ENCODE results near the gene OR8B8.

Gene OR8B8

DNA sequence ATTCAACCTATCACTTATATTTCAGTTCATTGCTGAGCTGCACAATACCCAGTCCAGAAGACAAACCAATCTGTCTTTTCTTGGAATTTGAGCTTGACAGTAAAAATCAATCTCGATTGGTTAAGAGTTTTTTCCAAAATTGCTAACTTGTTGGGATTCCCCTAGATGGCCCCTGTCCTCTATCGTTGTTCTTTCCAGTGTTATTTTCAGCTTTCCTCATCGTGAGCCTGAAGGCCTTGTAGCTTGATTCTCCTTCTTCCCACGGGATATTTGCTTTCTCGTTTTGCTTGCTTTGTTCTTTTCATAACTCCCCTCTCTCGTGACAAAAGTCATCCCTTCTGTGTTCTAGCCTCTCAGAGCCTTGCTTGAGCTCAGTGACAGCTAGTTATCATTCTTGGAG lies 3.1 kb downstream of the OR8B8 start:
- Histone ChIP-seq H3K4me1 (ENCODE audit: control insufficient read depth, insufficient read depth, low read length) (no peaks in the 10 kb centered on the region), H3K9me3 (ENCODE audit: control insufficient read depth, low read length) (no peaks in the 10 kb centered on the region), H3K36me3 (ENCODE audit: control insufficient read depth, insufficient read depth, low read length) (no peaks in the 10 kb centered on the region), H3K27ac (ENCODE audit: insufficient read depth, low read depth, low read length, poor library complexity, severe bottlenecking) (no peak overlapping the region), H3K4me3 (ENCODE audit: insufficient read depth, low read depth, low read length) (no peak overlapping the region), H3K27me3 (ENCODE audit: control insufficient read depth, insufficient read depth, low read length, poor library complexity, severe bottlenecking) (no peaks in the 10 kb centered on the region)
- WGBS, 2 experiments: 80 to 83% methylated on average over 6 of the region's 6 CpGs

DNA sequence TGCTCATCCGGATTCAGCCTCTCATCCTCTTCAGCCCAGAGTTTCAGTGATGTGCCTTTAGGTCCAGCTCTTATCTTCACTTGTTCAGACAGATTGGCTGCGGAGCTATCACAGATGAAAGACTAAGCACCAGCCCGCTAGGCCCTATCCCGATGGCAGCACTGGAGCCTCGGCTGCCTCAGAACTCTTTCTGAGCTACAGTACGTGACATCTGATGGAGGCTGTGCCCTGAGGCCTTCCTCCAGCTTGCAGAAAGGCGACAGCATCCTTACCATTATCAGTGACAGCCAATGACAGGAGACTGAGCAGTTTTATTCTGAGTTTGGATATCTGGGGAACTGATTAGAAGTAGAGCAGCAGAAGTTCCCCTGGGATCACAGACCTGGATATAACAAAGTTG lies 4.0 kb downstream of the OR8B8 start:
- H3K27ac ChIP-seq (ENCODE audit: insufficient read depth, low read depth, low read length, poor library complexity, severe bottlenecking): no peak overlapping the region
- H3K36me3 ChIP-seq (ENCODE audit: control insufficient read depth, insufficient read depth, low read length): no peaks in the 10 kb centered on the region
- H3K4me1 ChIP-seq (ENCODE audit: control insufficient read depth, insufficient read depth, low read length): no peaks in the 10 kb centered on the region
- WGBS, 2 experiments: 89 to 94% methylated on average over 7 of the region's 7 CpGs
- no peaks in the 10 kb centered on the region for H3K9me3 ChIP-seq (ENCODE audit: control insufficient read depth, low read length)
- H3K27me3 ChIP-seq (ENCODE audit: control insufficient read depth, insufficient read depth, low read length, poor library complexity, severe bottlenecking): no peaks in the 10 kb centered on the region
- H3K4me3 ChIP-seq (ENCODE audit: insufficient read depth, low read depth, low read length): no peak overlapping the region

DNA sequence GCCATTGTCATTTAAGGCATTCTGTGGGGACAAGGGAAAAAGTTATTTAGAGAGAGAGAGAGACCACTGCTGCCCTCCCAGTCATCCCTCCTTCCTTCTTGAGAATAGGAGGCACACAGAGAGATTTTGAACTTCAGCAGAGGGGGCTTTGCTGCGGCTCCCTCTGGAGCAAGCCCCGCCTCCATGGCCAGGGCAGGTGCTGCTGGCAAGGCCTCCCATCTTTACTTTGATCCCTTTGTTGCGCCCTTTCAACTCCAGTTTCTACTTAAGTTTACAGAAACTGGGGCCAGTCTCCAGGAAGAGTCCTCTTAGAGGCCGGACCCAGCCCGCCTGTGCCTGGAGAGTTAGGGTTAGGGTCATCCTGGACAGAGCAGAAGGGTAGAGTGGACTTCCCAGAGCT lies 4.4 kb downstream of the OR8B8 start:
- H3K4me1 ChIP-seq (ENCODE audit: control insufficient read depth, insufficient read depth, low read length): no peaks in the 10 kb centered on the region
- no peak overlapping the region for H3K27ac ChIP-seq (ENCODE audit: insufficient read depth, low read depth, low read length, poor library complexity, severe bottlenecking)
- no peak overlapping the region for H3K4me3 ChIP-seq (ENCODE audit: insufficient read depth, low read depth, low read length)
- no peaks in the 10 kb centered on the region for H3K36me3 ChIP-seq (ENCODE audit: control insufficient read depth, insufficient read depth, low read length)
- H3K9me3 ChIP-seq (ENCODE audit: control insufficient read depth, low read length): no peaks in the 10 kb centered on the region
- no peaks in the 10 kb centered on the region for H3K27me3 ChIP-seq (ENCODE audit: control insufficient read depth, insufficient read depth, low read length, poor library complexity, severe bottlenecking)
- 91 to 93% methylated on average over 5 of the region's 5 CpGs for WGBS, 2 experiments

DNA sequence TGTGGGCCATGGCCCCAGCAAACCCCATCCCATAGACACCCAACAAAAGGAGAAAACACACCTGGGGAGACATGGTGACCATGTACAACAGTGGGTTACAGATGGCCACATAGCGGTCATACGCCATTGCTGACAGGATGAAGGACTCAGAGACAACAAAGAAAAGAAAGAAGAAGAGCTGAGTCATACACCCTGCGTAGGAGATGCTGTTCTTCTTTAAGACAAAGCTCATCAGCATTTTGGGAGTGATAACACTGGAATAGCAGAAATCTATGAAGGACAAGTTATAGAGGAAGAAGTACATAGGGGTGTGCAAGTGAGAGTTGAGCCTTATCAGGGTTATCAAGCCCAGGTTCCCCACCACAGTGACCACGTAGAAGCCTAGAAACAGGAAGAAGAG lies 4.9 kb downstream of the OR8B8 start:
- Histone ChIP-seq H3K4me3 (ENCODE audit: insufficient read depth, low read depth, low read length) (no peak overlapping the region), H3K36me3 (ENCODE audit: control insufficient read depth, insufficient read depth, low read length) (no peaks in the 10 kb centered on the region), H3K27me3 (ENCODE audit: control insufficient read depth, insufficient read depth, low read length, poor library complexity, severe bottlenecking) (no peaks in the 10 kb centered on the region), H3K27ac (ENCODE audit: insufficient read depth, low read depth, low read length, poor library complexity, severe bottlenecking) (no peak overlapping the region), H3K4me1 (ENCODE audit: control insufficient read depth, insufficient read depth, low read length) (no peaks in the 10 kb centered on the region), H3K9me3 (ENCODE audit: control insufficient read depth, low read length) (no peaks in the 10 kb centered on the region)
- 91 to 95% methylated on average over 4 of the region's 4 CpGs for WGBS, 2 experiments

DNA sequence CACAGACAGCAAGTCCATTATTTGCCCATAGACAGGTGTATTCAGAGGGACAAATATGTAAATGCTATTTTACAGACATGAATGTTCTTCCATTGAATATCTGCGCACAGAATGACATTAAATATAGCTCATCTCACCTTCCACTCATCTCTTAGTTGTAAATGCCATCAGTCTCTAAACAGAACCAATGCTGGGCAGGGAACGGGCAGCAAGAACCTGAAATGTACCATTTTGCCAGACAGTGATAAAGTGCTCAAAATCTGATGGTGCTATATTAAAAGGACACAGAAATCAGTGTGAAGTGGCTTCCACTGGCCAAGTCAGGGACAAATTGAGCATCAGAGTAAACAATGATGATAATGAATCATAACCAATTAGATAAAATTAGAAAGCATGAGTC lies 10.8 kb downstream of the OR8B8 start:
- Histone ChIP-seq H3K4me3 (ENCODE audit: insufficient read depth, low read depth, low read length) (no peak overlapping the region), H3K4me1 (ENCODE audit: control insufficient read depth, insufficient read depth, low read length) (no peaks in the 10 kb centered on the region), H3K9me3 (ENCODE audit: control insufficient read depth, low read length) (no peaks in the 10 kb centered on the region), H3K36me3 (ENCODE audit: control insufficient read depth, insufficient read depth, low read length) (no peaks in the 10 kb centered on the region), H3K27me3 (ENCODE audit: control insufficient read depth, insufficient read depth, low read length, poor library complexity, severe bottlenecking) (no peaks in the 10 kb centered on the region), H3K27ac (ENCODE audit: insufficient read depth, low read depth, low read length, poor library complexity, severe bottlenecking) (no peak overlapping the region)
- 93% methylated on average over 2 of the region's 2 CpGs for WGBS, 2 experiments

DNA sequence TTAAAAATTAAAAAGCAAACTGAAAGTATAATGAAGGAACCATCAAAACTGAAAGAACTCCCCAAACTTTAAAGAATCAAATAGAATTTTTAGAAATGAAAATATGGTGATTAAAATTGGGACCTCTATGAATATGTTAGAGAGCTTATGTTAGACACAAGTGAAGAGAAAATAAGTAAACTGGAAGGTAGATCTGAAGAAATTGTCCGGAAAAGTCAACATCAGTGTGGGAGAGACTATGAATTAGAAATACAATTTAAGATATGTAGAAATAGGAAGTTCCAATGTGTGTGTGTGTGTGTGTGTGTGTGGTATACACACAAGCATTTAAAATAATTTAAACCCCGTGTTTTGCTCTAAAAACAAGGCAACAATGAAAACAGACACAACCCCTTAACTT lies 15.9 kb downstream of the OR8B8 start:
- 90 to 100% methylated on average over 1 of the region's 2 CpGs for WGBS, 2 experiments
- H3K36me3 ChIP-seq (ENCODE audit: control insufficient read depth, insufficient read depth, low read length): no peaks in the 10 kb centered on the region
- H3K4me3 ChIP-seq (ENCODE audit: insufficient read depth, low read depth, low read length): no peak overlapping the region
- no peaks in the 10 kb centered on the region for H3K27me3 ChIP-seq (ENCODE audit: control insufficient read depth, insufficient read depth, low read length, poor library complexity, severe bottlenecking)
- H3K27ac ChIP-seq (ENCODE audit: insufficient read depth, low read depth, low read length, poor library complexity, severe bottlenecking): no peak overlapping the region
- no peaks in the 10 kb centered on the region for H3K9me3 ChIP-seq (ENCODE audit: control insufficient read depth, low read length)
- H3K4me1 ChIP-seq (ENCODE audit: control insufficient read depth, insufficient read depth, low read length): no peaks in the 10 kb centered on the region

DNA sequence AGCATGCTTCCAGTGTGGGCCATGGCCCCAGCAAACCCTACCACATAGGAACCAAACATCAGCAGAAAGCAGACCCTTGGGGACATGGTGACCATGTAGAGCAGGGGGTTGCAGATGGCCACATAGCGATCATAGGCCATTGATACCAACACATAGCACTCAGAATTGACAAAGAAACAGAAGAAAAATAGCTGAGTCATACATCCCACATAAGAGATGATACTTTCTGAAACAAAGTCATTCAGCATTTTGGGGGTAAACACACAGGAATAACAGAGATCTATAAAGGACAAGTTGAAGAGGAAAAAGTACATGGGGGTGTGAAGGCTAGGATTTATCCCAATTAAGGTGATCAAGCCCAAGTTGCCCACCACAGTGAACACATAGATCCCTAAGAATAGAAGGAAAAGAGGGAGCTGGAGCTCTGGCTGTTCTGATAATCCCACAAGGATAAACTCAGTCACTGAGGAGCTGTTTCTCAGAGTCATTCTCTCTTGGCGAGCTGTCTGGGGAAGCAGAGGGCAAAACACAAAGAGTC lies 21.0 kb downstream of the OR8B8 start, which contains the start of gene OR8B4:
Gene OR8B4, minus strand, starts transcription at position 488 of the 538 bp plus-strand sequence. Its CDS starts 0 bp downstream, at position 488.
- Histone ChIP-seq H3K27me3 (ENCODE audit: control insufficient read depth, insufficient read depth, low read length, poor library complexity, severe bottlenecking) (no peaks in the 10 kb centered on the region), H3K9me3 (ENCODE audit: control insufficient read depth, low read length) (no peaks in the 10 kb centered on the region), H3K27ac (ENCODE audit: insufficient read depth, low read depth, low read length, poor library complexity, severe bottlenecking) (no peak within 1 kb of the TSS), H3K4me1 (ENCODE audit: control insufficient read depth, insufficient read depth, low read length) (no peaks in the 10 kb centered on the region), H3K4me3 (ENCODE audit: insufficient read depth, low read depth, low read length) (no peak within 1 kb of the TSS), H3K36me3 (ENCODE audit: control insufficient read depth, insufficient read depth, low read length) (no peaks in the 10 kb centered on the region)
- 96% methylated on average over 2 of the region's 2 CpGs for WGBS, 2 experiments

DNA sequence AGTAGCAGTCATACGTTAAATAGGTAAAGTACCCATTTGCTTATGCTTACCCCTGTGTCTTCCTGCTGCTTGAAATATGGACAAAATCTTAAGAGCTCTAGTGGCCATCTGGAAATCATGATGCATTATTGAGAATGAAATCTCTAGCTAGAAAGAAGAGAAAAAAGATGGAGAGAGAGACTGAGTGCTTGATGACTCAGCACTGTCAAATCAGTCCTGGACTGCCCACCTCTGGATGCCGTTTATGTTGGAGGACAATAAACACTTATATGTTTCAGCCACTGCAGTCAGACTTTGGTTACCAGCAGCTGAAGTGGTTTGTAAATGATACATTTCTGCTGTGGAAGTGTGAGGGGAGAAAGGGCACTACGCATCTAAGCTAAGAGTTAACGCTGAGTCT lies 24.5 kb downstream of the OR8B8 start:
- Histone ChIP-seq H3K36me3 (ENCODE audit: control insufficient read depth, insufficient read depth, low read length) (no peaks in the 10 kb centered on the region), H3K9me3 (ENCODE audit: control insufficient read depth, low read length) (no peaks in the 10 kb centered on the region), H3K27me3 (ENCODE audit: control insufficient read depth, insufficient read depth, low read length, poor library complexity, severe bottlenecking) (no peaks in the 10 kb centered on the region), H3K4me1 (ENCODE audit: control insufficient read depth, insufficient read depth, low read length) (no peaks in the 10 kb centered on the region), H3K4me3 (ENCODE audit: insufficient read depth, low read depth, low read length) (no peak overlapping the region), H3K27ac (ENCODE audit: insufficient read depth, low read depth, low read length, poor library complexity, severe bottlenecking) (no peak overlapping the region)
- WGBS, 2 experiments: 94% methylated on average over 4 of the region's 4 CpGs

DNA sequence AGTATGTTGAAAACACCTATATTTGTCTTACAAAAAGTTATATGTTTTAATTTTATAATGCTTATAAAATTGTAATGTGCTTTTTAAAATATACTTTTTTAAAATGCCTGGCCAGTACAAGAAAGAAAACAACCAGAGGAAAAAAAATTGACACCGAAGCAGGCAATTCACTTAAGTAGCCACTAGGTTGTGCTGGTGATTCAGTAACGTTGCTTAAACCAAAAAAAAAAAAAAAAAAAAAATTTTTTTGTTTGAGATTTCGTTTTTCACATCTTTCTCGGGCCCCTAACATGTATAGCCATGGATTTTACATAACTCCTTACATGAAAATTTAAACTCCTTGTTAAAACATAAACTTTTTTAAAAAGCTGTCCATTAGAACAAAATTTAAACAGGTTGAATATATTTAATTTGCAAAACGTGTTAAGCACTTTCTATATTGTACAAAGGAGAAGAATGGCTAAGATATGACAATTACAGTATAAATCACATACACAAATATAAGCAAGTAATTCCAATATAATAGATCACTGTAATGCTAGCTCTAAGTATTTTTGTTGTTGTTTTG lies 30.1 kb downstream of the OR8B8 start:
- WGBS, 2 experiments: 0 to 33% methylated on average over 2 to 3 of the region's 5 CpGs
- Histone ChIP-seq H3K36me3 (ENCODE audit: control insufficient read depth, insufficient read depth, low read length) (no peaks in the 10 kb centered on the region), H3K9me3 (ENCODE audit: control insufficient read depth, low read length) (no peaks in the 10 kb centered on the region), H3K4me1 (ENCODE audit: control insufficient read depth, insufficient read depth, low read length) (no peaks in the 10 kb centered on the region), H3K4me3 (ENCODE audit: insufficient read depth, low read depth, low read length) (no peak overlapping the region), H3K27ac (ENCODE audit: insufficient read depth, low read depth, low read length, poor library complexity, severe bottlenecking) (no peak overlapping the region), H3K27me3 (ENCODE audit: control insufficient read depth, insufficient read depth, low read length, poor library complexity, severe bottlenecking) (peaks cover 5% of the 10 kb centered on the region)

DNA sequence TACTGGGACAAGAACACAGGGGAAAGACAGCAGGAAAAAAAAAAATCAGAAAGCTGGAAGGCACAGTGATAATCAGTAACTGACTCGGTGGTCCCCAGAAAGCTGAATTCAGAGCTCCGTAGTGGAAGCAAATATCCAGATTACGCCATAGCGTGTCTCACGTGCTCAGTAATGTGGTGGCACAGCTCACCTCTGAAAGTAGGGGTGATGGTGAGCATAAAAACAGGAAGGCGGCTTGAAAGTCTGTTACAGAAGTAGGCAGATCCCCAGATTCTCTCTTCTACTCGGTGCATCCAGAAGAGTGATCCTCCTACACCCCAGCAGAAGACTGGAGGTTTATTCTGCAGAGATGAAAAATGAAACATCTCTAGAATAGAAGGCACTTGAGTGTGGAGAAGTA lies 35.6 kb downstream of the OR8B8 start:
- 93 to 95% methylated on average over 7 of the region's 7 CpGs for WGBS, 2 experiments
- Histone ChIP-seq H3K4me3 (ENCODE audit: insufficient read depth, low read depth, low read length) (no peak overlapping the region), H3K9me3 (ENCODE audit: control insufficient read depth, low read length) (no peaks in the 10 kb centered on the region), H3K4me1 (ENCODE audit: control insufficient read depth, insufficient read depth, low read length) (no peaks in the 10 kb centered on the region), H3K27me3 (ENCODE audit: control insufficient read depth, insufficient read depth, low read length, poor library complexity, severe bottlenecking) (peaks cover 5% of the 10 kb centered on the region), H3K27ac (ENCODE audit: insufficient read depth, low read depth, low read length, poor library complexity, severe bottlenecking) (no peak overlapping the region), H3K36me3 (ENCODE audit: control insufficient read depth, insufficient read depth, low read length) (no peaks in the 10 kb centered on the region)

DNA sequence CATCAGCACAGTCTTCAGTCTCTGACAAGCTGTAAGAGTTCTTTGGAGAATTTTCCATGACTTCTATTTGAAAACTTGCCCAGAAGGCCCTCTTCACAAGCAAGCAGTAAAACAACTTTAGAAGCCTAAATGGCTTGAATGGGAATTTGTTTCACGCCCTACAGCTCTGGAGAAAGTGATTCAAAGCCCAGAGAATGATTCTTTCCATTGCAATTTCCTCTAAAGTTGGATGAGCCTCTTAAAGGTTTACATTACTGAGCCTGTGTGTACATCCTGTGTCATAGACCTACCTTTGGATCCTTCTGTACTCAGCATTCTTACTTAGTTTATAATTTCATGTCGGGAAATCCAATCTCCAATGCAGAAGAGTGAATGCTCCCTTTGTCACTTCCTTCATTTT lies 39.9 kb downstream of the OR8B8 start:
- Histone ChIP-seq H3K9me3 (ENCODE audit: control insufficient read depth, low read length) (no peaks in the 10 kb centered on the region), H3K4me3 (ENCODE audit: insufficient read depth, low read depth, low read length) (no peak overlapping the region), H3K36me3 (ENCODE audit: control insufficient read depth, insufficient read depth, low read length) (no peaks in the 10 kb centered on the region), H3K27ac (ENCODE audit: insufficient read depth, low read depth, low read length, poor library complexity, severe bottlenecking) (no peak overlapping the region), H3K4me1 (ENCODE audit: control insufficient read depth, insufficient read depth, low read length) (no peaks in the 10 kb centered on the region), H3K27me3 (ENCODE audit: control insufficient read depth, insufficient read depth, low read length, poor library complexity, severe bottlenecking) (no peaks in the 10 kb centered on the region)
- WGBS, 2 experiments: 90 to 96% methylated on average over 2 of the region's 2 CpGs
